ENCODE results near the gene LRRC74A.

- no peak for TF ChIP-seq PATZ1 (CRISPR knock-in tag; IDR thresholded peaks at IDR 0.05; ENCODE audit: borderline replicate concordance)
- no peak for TF ChIP-seq BACH2 (CRISPR knock-in tag; IDR thresholded peaks at IDR 0.05; ENCODE audit: borderline replicate concordance)
- TF ChIP-seq CREB5 (CRISPR knock-in tag; IDR thresholded peaks at IDR 0.05; ENCODE audit: low read depth), result no peak
- TF ChIP-seq RARB (CRISPR knock-in tag; IDR thresholded peaks at IDR 0.05), result no peak
- no peak for TF ChIP-seq SNAI2 (CRISPR knock-in tag; IDR thresholded peaks at IDR 0.05)
- TF ChIP-seq ZNF565 (CRISPR knock-in tag; conservative IDR thresholded peaks at IDR 0.05; ENCODE audit: low read depth), result no peak
- TF ChIP-seq ZC3H10 (CRISPR knock-in tag; IDR thresholded peaks at IDR 0.05), result no peak
- no peak for TF ChIP-seq ARNTL (CRISPR knock-in tag; IDR thresholded peaks at IDR 0.05; ENCODE audit: borderline replicate concordance, low read depth)
- no peak for TF ChIP-seq TOX (CRISPR knock-in tag; IDR thresholded peaks at IDR 0.05; ENCODE audit: borderline replicate concordance)
- TF ChIP-seq ZFP30 (CRISPR knock-in tag; IDR thresholded peaks at IDR 0.05), result no peak
- no peak for TF ChIP-seq ZNF8 (CRISPR knock-in tag; IDR thresholded peaks at IDR 0.05)
- TF ChIP-seq OSR1 (CRISPR knock-in tag; IDR thresholded peaks at IDR 0.05), result no peak
- no peak for TF ChIP-seq ESRRG (CRISPR knock-in tag; IDR thresholded peaks at IDR 0.05)
- TF ChIP-seq, protein P1, sequence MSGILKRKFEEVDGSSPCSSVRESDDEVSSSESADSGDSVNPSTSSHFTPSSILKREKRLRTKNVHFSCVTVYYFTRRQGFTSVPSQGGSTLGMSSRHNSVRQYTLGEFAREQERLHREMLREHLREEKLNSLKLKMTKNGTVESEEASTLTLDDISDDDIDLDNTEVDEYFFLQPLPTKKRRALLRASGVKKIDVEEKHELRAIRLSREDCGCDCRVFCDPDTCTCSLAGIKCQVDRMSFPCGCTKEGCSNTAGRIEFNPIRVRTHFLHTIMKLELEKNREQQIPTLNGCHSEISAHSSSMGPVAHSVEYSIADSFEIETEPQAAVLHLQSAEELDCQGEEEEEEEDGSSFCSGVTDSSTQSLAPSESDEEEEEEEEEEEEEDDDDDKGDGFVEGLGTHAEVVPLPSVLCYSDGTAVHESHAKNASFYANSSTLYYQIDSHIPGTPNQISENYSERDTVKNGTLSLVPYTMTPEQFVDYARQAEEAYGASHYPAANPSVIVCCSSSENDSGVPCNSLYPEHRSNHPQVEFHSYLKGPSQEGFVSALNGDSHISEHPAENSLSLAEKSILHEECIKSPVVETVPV (CRISPR knock-in tag; IDR thresholded peaks at IDR 0.05), result no peak
These were observed 5.5 kb upstream of the LRRC74A start for GRCh38 chr14:76820700-76821099.

Data from SK-N-SH treated with all-trans-retinoic acid at 6 μM for 48 hours (cell line).